Loucy (cell line): ENCODE results near the gene OR2A7.
"Not testable (repeated sequence)": the region's sequence is repeated elsewhere in the genome, so short reads cannot be mapped to it uniquely, and the experiment has no call there.

Source experiments
- H2AFZ ChIP-seq: fragments of 200-600 bp; sonication (generic); 2 replicates; pipeline ENCODE4 v1.6.0; 2016; ENCODE audit warnings: antibody characterized with exemption, mild to moderate bottlenecking, low read length, moderate library complexity
- H3F3A ChIP-seq: fragments of 200-600 bp; 2 replicates; pipeline ENCODE4 v1.6.0; 2016; ENCODE audit warnings: antibody characterized with exemption, low read depth, mild to moderate bottlenecking
- H3K27me3 ChIP-seq: fragments of 200-600 bp; sonication (generic); 2 replicates; pipeline ENCODE4 v1.6.1; 2014; ENCODE audit warnings: low read length, mild to moderate bottlenecking; ENCODE audit not compliant: insufficient read depth, poor library complexity, severe bottlenecking
- H3K36me3 ChIP-seq: fragments of 200-600 bp; sonication (generic); 2 replicates; pipeline ENCODE4 v1.6.1; 2016; ENCODE audit warnings: low read length; ENCODE audit not compliant: insufficient read depth
- H3K4me1 ChIP-seq: fragments of 200-600 bp; sonication (generic); 2 replicates; pipeline ENCODE4 v1.5.1; 2014; ENCODE audit warnings: low read length, mild to moderate bottlenecking; ENCODE audit not compliant: insufficient read depth, poor library complexity, severe bottlenecking
- H3K4me2 ChIP-seq: fragments of 200-600 bp; sonication (generic); 2 replicates; pipeline ENCODE4 v1.6.0; 2014; ENCODE audit warnings: antibody characterized with exemption, low read length, low read depth, mild to moderate bottlenecking; ENCODE audit not compliant: poor library complexity, severe bottlenecking
- H3K4me3 ChIP-seq: fragments of 200-600 bp; sonication (generic); 2 replicates; pipeline ENCODE4 v1.5.1; 2014; ENCODE audit warnings: low read length, mild to moderate bottlenecking, mixed read lengths; ENCODE audit not compliant: poor library complexity, severe bottlenecking
- H3K79me2 ChIP-seq: fragments of 200-600 bp; sonication (generic); 2 replicates; pipeline ENCODE4 v1.6.1; 2014; ENCODE audit warnings: low read length; ENCODE audit not compliant: insufficient read depth
- H3K9ac ChIP-seq: fragments of 200-600 bp; sonication (generic); 2 replicates; pipeline ENCODE4 v1.6.0; 2014; ENCODE audit warnings: mild to moderate bottlenecking, low read depth, low read length, moderate library complexity; ENCODE audit not compliant: poor library complexity, severe bottlenecking
- H3K9me2 ChIP-seq: fragments of 200-600 bp; sonication (generic); replicated peaks from 2 replicates; pipeline ENCODE4 v1.6.1; 2016; ENCODE audit warnings: low read depth, low read length, mixed read lengths
- H3K9me3 ChIP-seq: fragments of 200-600 bp; sonication (generic); 2 replicates; pipeline ENCODE4 v1.6.1; 2014; ENCODE audit warnings: mild to moderate bottlenecking, antibody characterized with exemption, low read length, low read depth; ENCODE audit not compliant: insufficient read depth
- H4K20me1 ChIP-seq: fragments of 200-600 bp; sonication (generic); 2 replicates; pipeline ENCODE4 v1.6.0; 2014; ENCODE audit warnings: antibody characterized with exemption, low read length, mild to moderate bottlenecking; ENCODE audit not compliant: insufficient read depth, poor library complexity, severe bottlenecking

OR2A7 gene

DNA sequence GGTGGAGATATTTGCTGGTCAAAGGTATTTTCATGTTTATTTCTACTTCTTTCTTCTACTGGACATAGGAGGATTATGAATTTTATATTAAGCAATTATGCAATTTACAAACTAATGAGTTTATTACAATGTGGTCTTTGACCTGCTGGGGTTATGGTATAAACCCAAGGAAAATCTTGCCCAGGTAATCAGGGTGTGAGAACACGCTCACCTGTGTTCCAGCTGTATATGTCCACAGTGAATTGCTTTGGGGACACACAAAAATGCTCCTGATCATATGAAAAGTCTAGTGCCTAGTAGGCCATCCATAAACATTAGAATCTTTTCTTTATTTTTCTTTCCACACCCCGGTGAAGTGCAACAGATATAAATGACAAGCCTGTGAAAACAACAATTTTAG, 25.2 kb downstream of the OR2A7 start, which contains the start of gene OR2A42:
TSS of gene OR2A42 (minus strand) at position 241 of the 400 bp plus-strand sequence. CDS start 6,762 bp downstream, outside the sequence.
- H3K9me2 ChIP-seq, H3K9ac ChIP-seq, H3K4me3 ChIP-seq, H3K27me3 ChIP-seq, H4K20me1 ChIP-seq, H3K4me2 ChIP-seq, H3F3A ChIP-seq, H3K4me1 ChIP-seq, H3K79me2 ChIP-seq, H3K9me3 ChIP-seq, H3K36me3 ChIP-seq, H2AFZ ChIP-seq: not testable (repeated sequence)

DNA sequence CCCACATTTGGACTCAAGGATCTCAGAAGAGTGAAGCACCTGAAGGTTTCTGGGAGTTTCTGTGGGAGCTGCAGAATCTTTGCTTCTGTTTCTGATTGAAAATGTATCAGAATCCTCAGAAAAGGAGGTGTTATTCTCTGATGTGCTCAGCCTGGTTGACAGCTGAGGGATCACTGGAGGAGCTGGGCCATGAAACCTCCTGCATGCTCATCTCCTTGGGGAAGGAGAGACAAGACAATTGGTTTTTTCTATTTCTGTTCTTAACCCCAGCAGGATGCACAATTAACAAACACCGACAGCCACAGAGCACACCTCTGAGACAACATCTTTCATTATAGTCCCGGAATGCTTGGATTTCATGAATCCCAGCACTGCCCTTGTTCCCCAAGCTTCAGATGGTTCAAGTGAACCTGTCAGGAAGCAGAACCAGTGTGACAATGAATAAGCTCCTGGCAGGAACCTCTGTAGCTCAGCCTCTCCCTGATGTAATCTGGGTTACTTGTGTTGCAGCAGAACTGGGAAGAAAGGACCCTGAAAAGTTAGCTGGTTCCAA, 26.0 kb downstream of the OR2A7 start:
- not testable (repeated sequence) for H3K4me3 ChIP-seq

GRCh38 chr7:144233039-144233438, 31.6 kb downstream of the OR2A7 start:
- H3K9me2 ChIP-seq, H3K4me2 ChIP-seq, H3K9ac ChIP-seq, H4K20me1 ChIP-seq, H3F3A ChIP-seq, H2AFZ ChIP-seq, H3K4me1 ChIP-seq, H3K4me3 ChIP-seq, H3K79me2 ChIP-seq, H3K36me3 ChIP-seq, H3K9me3 ChIP-seq, H3K27me3 ChIP-seq: not testable (repeated sequence)

More for the DNA sequence above, 26.0 kb downstream of the OR2A7 start:
- H4K20me1 ChIP-seq, H3K4me2 ChIP-seq, H3K9ac ChIP-seq, H3K9me3 ChIP-seq, H3K4me1 ChIP-seq, H3K27me3 ChIP-seq, H3K36me3 ChIP-seq, H3K79me2 ChIP-seq, H2AFZ ChIP-seq, H3F3A ChIP-seq, H3K9me2 ChIP-seq: not testable (repeated sequence)

GRCh38 chr7:144231027-144231426, 33.6 kb downstream of the OR2A7 start:
- H3K4me1 ChIP-seq, H3F3A ChIP-seq, H3K27me3 ChIP-seq, H3K4me2 ChIP-seq, H3K79me2 ChIP-seq, H3K9me3 ChIP-seq, H2AFZ ChIP-seq, H3K9ac ChIP-seq, H3K9me2 ChIP-seq, H4K20me1 ChIP-seq, H3K36me3 ChIP-seq, H3K4me3 ChIP-seq: not testable (repeated sequence)

- not testable (repeated sequence) for H4K20me1 ChIP-seq, H3K9ac ChIP-seq, H3K9me3 ChIP-seq, H3K79me2 ChIP-seq, H3K9me2 ChIP-seq, H2AFZ ChIP-seq, H3K36me3 ChIP-seq, H3K27me3 ChIP-seq, H3F3A ChIP-seq, H3K4me3 ChIP-seq, H3K4me1 ChIP-seq, H3K4me2 ChIP-seq
These were observed 35.8 kb downstream of the OR2A7 start for GRCh38 chr7:144228810-144229209.

DNA sequence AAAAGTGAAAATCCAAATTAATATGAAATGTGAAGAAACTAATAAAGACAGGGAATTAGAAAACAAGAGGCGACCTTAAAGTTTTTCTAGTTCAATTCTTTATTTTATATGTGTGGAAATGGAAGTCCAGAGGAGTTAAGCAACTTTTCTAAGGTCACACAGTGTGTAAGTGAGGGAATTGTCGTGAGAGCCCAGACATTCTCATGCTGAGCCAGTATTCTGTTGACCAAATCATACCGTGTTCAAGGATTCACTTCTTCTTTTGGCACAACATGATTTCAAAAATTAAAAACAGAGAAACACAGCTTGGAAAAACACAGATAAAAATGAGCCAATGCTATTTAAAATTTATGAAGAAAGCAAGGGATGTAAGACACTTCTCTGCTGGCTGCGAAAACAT, 37.7 kb downstream of the OR2A7 start:
- H3K4me1 ChIP-seq, H3K9me3 ChIP-seq, H4K20me1 ChIP-seq, H3K4me2 ChIP-seq, H3K79me2 ChIP-seq, H3F3A ChIP-seq, H3K9me2 ChIP-seq, H3K4me3 ChIP-seq, H3K27me3 ChIP-seq, H2AFZ ChIP-seq, H3K9ac ChIP-seq, H3K36me3 ChIP-seq: not testable (repeated sequence)

DNA sequence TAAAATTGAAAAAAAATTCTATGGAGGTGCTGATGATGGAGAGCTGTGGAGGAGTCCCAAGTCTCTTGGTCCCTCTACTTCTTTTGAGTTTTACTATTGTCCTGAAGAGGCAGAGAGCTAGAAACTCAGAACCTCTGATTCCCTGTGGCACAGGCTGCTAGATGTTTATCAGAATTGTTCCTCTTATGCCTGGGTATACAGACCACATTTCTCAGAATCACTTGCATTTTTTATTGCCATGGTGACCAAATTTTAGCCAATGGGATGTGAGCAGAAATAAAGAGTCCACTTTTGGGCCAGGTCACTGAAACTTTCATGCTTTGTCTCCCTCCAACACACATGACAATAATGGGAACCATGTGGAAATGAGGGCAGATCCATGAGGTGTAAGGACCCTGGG, 40.9 kb downstream of the OR2A7 start:
- not testable (repeated sequence) for H3K9ac ChIP-seq, H3K36me3 ChIP-seq, H3K79me2 ChIP-seq, H2AFZ ChIP-seq, H3K27me3 ChIP-seq, H3K9me2 ChIP-seq, H4K20me1 ChIP-seq, H3K4me1 ChIP-seq, H3K9me3 ChIP-seq, H3F3A ChIP-seq, H3K4me3 ChIP-seq, H3K4me2 ChIP-seq

DNA sequence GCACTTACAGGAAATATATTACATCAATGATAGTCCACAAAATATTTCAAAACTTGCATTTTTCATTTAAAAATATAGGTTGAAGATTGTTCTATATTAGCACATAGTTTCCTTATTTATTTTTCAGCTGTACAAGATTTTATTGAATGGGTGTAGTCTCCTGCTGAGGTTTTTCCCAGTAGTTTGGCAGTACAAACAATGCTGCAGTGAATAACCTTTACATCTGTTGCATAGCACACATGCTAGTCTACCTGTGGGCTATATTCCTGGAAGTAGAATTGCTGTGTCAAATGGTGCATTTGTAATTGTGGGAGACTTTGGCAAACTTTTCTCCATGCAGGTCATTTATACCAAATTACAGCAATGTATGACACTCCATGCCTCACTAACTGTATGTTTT, 44.1 kb downstream of the OR2A7 start:
- not testable (repeated sequence) for H3K4me1 ChIP-seq, H3K36me3 ChIP-seq, H3K27me3 ChIP-seq, H3K79me2 ChIP-seq, H3K9ac ChIP-seq, H3K9me2 ChIP-seq, H3K4me3 ChIP-seq, H4K20me1 ChIP-seq, H2AFZ ChIP-seq, H3K9me3 ChIP-seq, H3F3A ChIP-seq, H3K4me2 ChIP-seq
